ENCODE measurements around the gene SPRR1B.

SPRR1B gene

DNA sequence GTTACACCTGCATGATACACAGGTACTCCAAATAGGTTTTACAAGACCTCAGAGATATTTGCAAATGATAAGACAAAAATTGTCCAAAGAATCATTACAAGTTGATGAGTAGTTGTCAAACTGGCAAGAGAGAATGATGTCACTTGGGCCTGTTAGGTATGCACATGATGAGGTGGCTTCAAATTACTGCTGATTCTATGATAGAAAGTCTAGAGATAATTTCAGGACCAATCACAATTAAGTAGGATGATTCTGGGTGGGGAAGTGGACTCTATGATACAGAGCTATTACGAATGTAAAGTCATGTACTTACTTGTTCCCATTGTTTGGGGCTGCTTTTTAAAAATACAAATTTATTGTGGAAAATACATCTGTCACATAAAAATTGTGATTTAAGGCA is 5.2 kb upstream of the SPRR1B start:
- no peak for ATAC-seq
- TF ChIP-seq ZNF70 (CRISPR knock-in tag; IDR thresholded peaks at IDR 0.05) (no peak), ARNTL (CRISPR knock-in tag; IDR thresholded peaks at IDR 0.05; ENCODE audit: borderline replicate concordance, low read depth) (no peak), BACH2 (CRISPR knock-in tag; IDR thresholded peaks at IDR 0.05; ENCODE audit: borderline replicate concordance) (no peak), CSDC2 (CRISPR knock-in tag; IDR thresholded peaks at IDR 0.05) (no peak), OSR1 (CRISPR knock-in tag; IDR thresholded peaks at IDR 0.05) (no peak), ZC3H10 (CRISPR knock-in tag; IDR thresholded peaks at IDR 0.05) (no peak), ZNF8 (CRISPR knock-in tag; IDR thresholded peaks at IDR 0.05) (no peak), ZNF565 (CRISPR knock-in tag; conservative IDR thresholded peaks at IDR 0.05; ENCODE audit: low read depth) (no peak), ISL1 (CRISPR knock-in tag; IDR thresholded peaks at IDR 0.05) (no peak), ZFP30 (CRISPR knock-in tag; IDR thresholded peaks at IDR 0.05) (no peak), TOX (CRISPR knock-in tag; IDR thresholded peaks at IDR 0.05; ENCODE audit: borderline replicate concordance) (no peak), GLIS3 (CRISPR knock-in tag; IDR thresholded peaks at IDR 0.05) (no peak), RARB (CRISPR knock-in tag; IDR thresholded peaks at IDR 0.05) (no peak), ESRRG (CRISPR knock-in tag; IDR thresholded peaks at IDR 0.05) (no peak), CREB5 (CRISPR knock-in tag; IDR thresholded peaks at IDR 0.05; ENCODE audit: low read depth) (no peak), PPARA (CRISPR knock-in tag; IDR thresholded peaks at IDR 0.05; ENCODE audit: borderline replicate concordance) (no peak), TCF4 (CRISPR knock-in tag; IDR thresholded peaks at IDR 0.05; ENCODE audit: borderline replicate concordance) (no peak), ZFP3 (CRISPR knock-in tag; IDR thresholded peaks at IDR 0.05) (no peak)
- TF ChIP-seq, protein P1, sequence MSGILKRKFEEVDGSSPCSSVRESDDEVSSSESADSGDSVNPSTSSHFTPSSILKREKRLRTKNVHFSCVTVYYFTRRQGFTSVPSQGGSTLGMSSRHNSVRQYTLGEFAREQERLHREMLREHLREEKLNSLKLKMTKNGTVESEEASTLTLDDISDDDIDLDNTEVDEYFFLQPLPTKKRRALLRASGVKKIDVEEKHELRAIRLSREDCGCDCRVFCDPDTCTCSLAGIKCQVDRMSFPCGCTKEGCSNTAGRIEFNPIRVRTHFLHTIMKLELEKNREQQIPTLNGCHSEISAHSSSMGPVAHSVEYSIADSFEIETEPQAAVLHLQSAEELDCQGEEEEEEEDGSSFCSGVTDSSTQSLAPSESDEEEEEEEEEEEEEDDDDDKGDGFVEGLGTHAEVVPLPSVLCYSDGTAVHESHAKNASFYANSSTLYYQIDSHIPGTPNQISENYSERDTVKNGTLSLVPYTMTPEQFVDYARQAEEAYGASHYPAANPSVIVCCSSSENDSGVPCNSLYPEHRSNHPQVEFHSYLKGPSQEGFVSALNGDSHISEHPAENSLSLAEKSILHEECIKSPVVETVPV (CRISPR knock-in tag; IDR thresholded peaks at IDR 0.05): no peak

DNA sequence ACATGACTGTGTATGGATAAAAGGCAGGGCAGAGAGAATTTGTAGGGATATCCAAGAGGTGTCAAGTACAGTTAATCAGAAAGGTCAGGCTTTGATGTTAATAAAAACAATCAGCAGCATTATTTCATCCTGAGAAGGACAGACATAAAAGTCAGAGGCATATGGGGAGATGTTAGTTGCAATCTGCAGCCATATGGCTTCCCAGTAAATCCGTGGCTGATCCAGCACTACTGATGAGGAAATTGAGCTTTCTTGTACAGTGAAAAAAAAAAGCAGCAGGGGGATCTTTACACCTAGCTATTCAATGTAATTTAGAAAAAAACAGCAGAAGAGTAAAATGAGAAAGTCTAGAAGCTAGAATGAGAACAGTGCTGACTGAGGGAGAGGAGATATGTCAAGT is 2.2 kb upstream of the SPRR1B start:
- TF ChIP-seq BACH2 (CRISPR knock-in tag; IDR thresholded peaks at IDR 0.05; ENCODE audit: borderline replicate concordance) (no peak), ZFP3 (CRISPR knock-in tag; IDR thresholded peaks at IDR 0.05) (no peak), ZC3H10 (CRISPR knock-in tag; IDR thresholded peaks at IDR 0.05) (no peak), PATZ1 (CRISPR knock-in tag; IDR thresholded peaks at IDR 0.05; ENCODE audit: borderline replicate concordance) (no peak), TCF4 (CRISPR knock-in tag; IDR thresholded peaks at IDR 0.05; ENCODE audit: borderline replicate concordance) (no peak), ZNF565 (CRISPR knock-in tag; conservative IDR thresholded peaks at IDR 0.05; ENCODE audit: low read depth) (no peak), ARNTL (CRISPR knock-in tag; IDR thresholded peaks at IDR 0.05; ENCODE audit: borderline replicate concordance, low read depth) (no peak), CREB5 (CRISPR knock-in tag; IDR thresholded peaks at IDR 0.05; ENCODE audit: low read depth) (no peak), SNAI2 (CRISPR knock-in tag; IDR thresholded peaks at IDR 0.05) (no peak), CSDC2 (CRISPR knock-in tag; IDR thresholded peaks at IDR 0.05) (no peak), TOX (CRISPR knock-in tag; IDR thresholded peaks at IDR 0.05; ENCODE audit: borderline replicate concordance) (no peak), ISL1 (CRISPR knock-in tag; IDR thresholded peaks at IDR 0.05) (no peak)
- ATAC-seq: no peak

- TF ChIP-seq, protein P2, sequence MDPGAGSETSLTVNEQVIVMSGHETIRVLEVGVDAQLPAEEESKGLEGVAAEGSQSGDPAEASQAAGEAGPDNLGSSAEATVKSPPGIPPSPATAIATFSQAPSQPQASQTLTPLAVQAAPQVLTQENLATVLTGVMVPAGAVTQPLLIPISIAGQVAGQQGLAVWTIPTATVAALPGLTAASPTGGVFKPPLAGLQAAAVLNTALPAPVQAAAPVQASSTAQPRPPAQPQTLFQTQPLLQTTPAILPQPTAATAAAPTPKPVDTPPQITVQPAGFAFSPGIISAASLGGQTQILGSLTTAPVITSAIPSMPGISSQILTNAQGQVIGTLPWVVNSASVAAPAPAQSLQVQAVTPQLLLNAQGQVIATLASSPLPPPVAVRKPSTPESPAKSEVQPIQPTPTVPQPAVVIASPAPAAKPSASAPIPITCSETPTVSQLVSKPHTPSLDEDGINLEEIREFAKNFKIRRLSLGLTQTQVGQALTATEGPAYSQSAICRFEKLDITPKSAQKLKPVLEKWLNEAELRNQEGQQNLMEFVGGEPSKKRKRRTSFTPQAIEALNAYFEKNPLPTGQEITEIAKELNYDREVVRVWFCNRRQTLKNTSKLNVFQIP (CRISPR knock-in tag; IDR thresholded peaks at IDR 0.05; ENCODE audit: borderline replicate concordance, low read depth): no peak
- no peak for TF ChIP-seq GLIS3 (CRISPR knock-in tag; IDR thresholded peaks at IDR 0.05)
- no peak for TF ChIP-seq ZFP3 (CRISPR knock-in tag; IDR thresholded peaks at IDR 0.05)
- no peak for TF ChIP-seq OSR1 (CRISPR knock-in tag; IDR thresholded peaks at IDR 0.05)
- TF ChIP-seq, protein P3, sequence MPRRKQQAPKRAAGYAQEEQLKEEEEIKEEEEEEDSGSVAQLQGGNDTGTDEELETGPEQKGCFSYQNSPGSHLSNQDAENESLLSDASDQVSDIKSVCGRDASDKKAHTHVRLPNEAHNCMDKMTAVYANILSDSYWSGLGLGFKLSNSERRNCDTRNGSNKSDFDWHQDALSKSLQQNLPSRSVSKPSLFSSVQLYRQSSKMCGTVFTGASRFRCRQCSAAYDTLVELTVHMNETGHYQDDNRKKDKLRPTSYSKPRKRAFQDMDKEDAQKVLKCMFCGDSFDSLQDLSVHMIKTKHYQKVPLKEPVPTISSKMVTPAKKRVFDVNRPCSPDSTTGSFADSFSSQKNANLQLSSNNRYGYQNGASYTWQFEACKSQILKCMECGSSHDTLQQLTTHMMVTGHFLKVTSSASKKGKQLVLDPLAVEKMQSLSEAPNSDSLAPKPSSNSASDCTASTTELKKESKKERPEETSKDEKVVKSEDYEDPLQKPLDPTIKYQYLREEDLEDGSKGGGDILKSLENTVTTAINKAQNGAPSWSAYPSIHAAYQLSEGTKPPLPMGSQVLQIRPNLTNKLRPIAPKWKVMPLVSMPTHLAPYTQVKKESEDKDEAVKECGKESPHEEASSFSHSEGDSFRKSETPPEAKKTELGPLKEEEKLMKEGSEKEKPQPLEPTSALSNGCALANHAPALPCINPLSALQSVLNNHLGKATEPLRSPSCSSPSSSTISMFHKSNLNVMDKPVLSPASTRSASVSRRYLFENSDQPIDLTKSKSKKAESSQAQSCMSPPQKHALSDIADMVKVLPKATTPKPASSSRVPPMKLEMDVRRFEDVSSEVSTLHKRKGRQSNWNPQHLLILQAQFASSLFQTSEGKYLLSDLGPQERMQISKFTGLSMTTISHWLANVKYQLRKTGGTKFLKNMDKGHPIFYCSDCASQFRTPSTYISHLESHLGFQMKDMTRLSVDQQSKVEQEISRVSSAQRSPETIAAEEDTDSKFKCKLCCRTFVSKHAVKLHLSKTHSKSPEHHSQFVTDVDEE (CRISPR knock-in tag; IDR thresholded peaks at IDR 0.05): no peak
- ATAC-seq: no peak
Measured at GRCh38 chr1:153032073-153032472, 1.1 kb downstream of the SPRR1B start.

All from SK-N-SH treated with all-trans-retinoic acid at 6 μM for 48 hours (cell line).